Upper lobe of right lung (tissue), 1 donor: ENCODE measurements around the gene STX1A. TPM values are rescaled to one million over a fixed set of nuclear protein-coding genes. Genes with fewer than 3 reads are reported as not detected.

Experiments
- ATAC-seq: fragments of 200-7000 bp; cut with Tn5 transposase; one replicate; pipeline ENCODE4 v1.9.1; 2020; ENCODE audit warnings: mild to moderate bottlenecking, moderate library complexity
- DNase-seq: peaks from one replicate; pipeline ENCODE4 v3.0.0-alpha.2; 2020
- H3K27ac ChIP-seq: fragments of 200-600 bp; one replicate; pipeline ENCODE4 v1.8.0; 2022
- H3K27me3 ChIP-seq: fragments of 200-600 bp; one replicate; pipeline ENCODE4 v1.8.0; 2022; ENCODE audit warnings: mild to moderate bottlenecking
- H3K36me3 ChIP-seq: fragments of 200-600 bp; one replicate; pipeline ENCODE4 v1.8.0; 2022
- H3K4me1 ChIP-seq: fragments of 200-600 bp; one replicate; pipeline ENCODE4 v1.8.0; 2022
- H3K4me3 ChIP-seq: fragments of 200-600 bp; one replicate; pipeline ENCODE4 v1.8.0; 2022; ENCODE audit warnings: mild to moderate bottlenecking
- H3K9me3 ChIP-seq: fragments of 200-600 bp; one replicate; pipeline ENCODE4 v1.8.0; 2022
- intact Hi-C: fragments of 100-400 bp; cut with DNase I; formaldehyde crosslinking; loops from one replicate; pipeline ENCODE4 v1.11.0; 2022
- total RNA-seq: library from RNA; stranded (reverse); fragmentation: NEBNext Ultra II Directional; extraction: Animal tissue kit (Norgen Biotek cat#: 25700); gene quantifications from one replicate; pipeline ENCODE4 v1.2.1, GENCODE V29; 2021
- TF ChIP-seq, protein P1 (sequence below): fragments of 200-600 bp; IDR thresholded peaks from one replicate; pipeline ENCODE4 v1.8.0; 2022; ENCODE audit warnings: antibody characterized with exemption
- donor health status: DM: no; HTN: yes; CAD: no; lungs with severe emphysema.

The STX1A gene
- total RNA-seq, 1 donor from 2014 or later: 6.3 TPM

DNA sequence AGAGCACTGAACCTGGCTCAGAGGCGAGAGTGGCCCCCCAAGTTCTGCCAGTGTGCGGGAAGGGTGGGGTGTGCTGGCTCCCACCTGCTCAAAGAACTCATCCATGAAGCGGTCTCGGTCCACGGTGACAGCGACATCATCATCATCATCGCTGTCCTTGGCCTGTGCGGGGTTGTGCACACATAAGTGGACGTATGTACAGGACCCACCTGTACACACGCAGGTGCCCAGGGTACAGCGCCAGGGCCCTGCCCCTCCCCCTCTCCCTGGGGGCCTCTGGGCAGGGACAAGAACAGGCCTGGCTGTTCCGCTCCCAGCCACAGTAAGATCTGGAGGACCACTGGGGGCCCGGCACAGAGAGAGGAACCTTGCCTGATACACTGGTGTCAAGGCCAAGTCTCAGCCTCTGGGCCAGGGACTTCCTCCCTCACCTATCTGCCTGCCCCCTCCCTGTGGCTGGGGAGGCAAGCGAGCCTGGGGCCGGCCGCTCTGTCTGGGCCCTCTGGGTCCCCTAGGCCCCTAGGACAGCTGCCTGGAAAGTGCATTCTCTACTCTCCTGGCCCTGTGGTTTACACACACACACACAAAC lies 10.4 kb downstream of the STX1A start:
- Histone ChIP-seq H3K4me1 (no peaks in the 10 kb centered on the region), H3K4me3 (no peak overlapping the region), H3K9me3 (no peaks in the 10 kb centered on the region), H3K27ac (no peak overlapping the region), H3K36me3 (no peaks in the 10 kb centered on the region), H3K27me3 (no peaks in the 10 kb centered on the region)
- intact Hi-C loops: no loop called here
- ATAC-seq: no peak
- no peak for DNase-seq
- TF ChIP-seq, protein P1, sequence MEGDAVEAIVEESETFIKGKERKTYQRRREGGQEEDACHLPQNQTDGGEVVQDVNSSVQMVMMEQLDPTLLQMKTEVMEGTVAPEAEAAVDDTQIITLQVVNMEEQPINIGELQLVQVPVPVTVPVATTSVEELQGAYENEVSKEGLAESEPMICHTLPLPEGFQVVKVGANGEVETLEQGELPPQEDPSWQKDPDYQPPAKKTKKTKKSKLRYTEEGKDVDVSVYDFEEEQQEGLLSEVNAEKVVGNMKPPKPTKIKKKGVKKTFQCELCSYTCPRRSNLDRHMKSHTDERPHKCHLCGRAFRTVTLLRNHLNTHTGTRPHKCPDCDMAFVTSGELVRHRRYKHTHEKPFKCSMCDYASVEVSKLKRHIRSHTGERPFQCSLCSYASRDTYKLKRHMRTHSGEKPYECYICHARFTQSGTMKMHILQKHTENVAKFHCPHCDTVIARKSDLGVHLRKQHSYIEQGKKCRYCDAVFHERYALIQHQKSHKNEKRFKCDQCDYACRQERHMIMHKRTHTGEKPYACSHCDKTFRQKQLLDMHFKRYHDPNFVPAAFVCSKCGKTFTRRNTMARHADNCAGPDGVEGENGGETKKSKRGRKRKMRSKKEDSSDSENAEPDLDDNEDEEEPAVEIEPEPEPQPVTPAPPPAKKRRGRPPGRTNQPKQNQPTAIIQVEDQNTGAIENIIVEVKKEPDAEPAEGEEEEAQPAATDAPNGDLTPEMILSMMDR: no peak

DNA sequence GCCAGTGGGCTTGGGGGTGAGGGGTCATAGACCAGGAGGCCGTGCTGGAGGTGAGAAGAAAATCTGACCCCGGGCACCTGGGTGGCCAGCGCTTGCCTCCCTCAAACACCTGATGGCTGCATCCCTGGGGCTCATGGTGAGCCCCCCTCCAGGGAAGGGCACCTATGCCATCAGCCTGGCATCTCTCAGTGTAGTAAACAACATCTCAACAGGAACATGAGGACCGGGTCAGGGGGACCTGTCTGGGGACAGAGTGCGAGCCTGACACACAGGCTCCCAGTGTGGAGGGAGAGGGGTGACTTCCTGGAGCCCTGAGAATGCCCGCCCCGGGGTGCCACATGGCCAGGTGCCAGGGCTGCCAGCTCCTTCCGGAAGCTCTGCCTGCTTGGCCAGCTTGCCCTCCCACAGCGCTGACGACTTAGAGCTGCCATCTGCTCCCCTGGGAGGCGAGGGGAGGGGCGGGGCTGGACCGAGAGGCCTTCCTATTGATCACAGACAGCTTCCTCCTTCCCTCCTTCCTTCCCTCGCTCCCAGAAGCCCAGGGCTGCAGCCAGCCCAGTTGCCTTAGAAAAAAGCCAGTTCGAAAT lies 12.3 kb downstream of the STX1A start:
- intact Hi-C loops: no loop called here
- Histone ChIP-seq H3K4me1 (no peaks in the 10 kb centered on the region), H3K36me3 (no peaks in the 10 kb centered on the region), H3K27ac (no peak overlapping the region), H3K4me3 (no peak overlapping the region), H3K27me3 (no peaks in the 10 kb centered on the region), H3K9me3 (no peaks in the 10 kb centered on the region)
- TF ChIP-seq, protein P1: no peak
- ATAC-seq (peak; percentile 7), DNase-seq (peak; percentile 78)

DNA sequence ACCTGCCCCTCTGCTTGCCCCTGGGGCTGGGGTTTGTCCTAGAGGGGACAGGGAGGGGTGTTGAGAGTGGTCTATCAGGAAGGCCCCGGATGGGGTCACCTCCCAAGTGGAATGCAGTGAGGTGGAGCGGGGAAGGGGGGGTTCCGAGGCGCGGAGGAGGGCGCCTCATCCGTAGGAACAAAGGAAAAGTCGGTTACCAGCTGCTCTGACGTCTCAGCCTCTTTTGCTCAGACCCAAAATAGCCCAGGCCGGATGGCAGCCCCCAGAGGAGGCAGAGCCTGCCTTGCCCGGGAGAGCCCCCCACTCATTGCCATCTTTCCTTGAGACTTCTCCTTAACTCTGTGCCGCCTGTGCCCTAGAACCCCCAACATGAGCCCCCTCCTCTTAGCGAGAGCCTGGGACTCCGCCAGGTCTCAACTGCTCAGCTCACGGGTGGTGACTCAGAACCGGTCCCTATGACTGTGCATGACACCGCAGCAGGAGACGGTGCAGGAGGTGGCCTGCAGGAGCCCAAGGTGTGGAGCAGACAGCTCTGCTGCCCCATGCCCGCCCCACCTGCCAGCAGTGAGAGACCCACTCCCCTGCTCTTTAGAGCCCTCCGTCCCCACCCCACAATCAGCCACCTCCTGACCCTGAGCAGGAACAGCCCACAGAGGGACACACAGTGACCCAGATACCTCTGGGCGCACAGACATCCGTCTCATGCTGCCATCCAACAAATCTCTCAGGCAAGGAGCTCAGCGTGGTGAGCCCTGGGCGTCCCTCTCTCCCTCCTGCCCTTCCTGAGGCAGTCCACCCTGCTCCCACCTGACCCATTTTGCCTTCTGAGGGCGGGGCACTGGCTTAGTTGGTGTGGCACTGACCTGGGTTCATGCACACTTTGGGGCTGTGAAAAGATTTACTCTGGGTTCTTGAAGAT lies 13.1 kb downstream of the STX1A start:
- DNase-seq (no peak), ATAC-seq (no peak)
- Histone ChIP-seq H3K36me3 (no peaks in the 10 kb centered on the region), H3K27ac (no peak overlapping the region), H3K4me1 (no peaks in the 10 kb centered on the region), H3K4me3 (no peak overlapping the region), H3K27me3 (no peaks in the 10 kb centered on the region), H3K9me3 (no peaks in the 10 kb centered on the region)
- TF ChIP-seq, protein P1: no peak
- intact Hi-C loops: no loop called here

DNA sequence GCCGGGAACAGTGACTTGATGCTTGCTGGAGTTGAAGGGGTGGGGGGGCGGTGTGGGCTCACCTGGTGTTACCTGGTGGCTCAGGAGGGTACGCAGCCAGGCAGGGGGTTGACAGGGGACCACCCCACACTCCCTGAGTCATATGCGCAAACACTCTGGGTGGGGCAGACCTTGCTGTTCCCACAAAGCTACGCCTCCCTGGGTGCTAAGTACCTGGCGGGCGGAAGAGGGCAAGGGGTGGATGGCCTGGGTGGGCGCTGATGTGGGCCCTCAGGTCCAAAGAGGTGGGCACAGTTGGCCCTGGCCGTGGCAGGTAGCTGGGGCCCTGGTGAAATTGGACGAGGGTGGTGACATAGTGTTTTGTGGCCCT lies 13.9 kb downstream of the STX1A start:
- no peak overlapping the region for H3K27ac ChIP-seq
- no peak for DNase-seq
- intact Hi-C loops: no loop called here
- no peak overlapping the region for H3K4me3 ChIP-seq
- no peaks in the 10 kb centered on the region for H3K9me3 ChIP-seq
- no peaks in the 10 kb centered on the region for H3K4me1 ChIP-seq
- ATAC-seq: no peak
- no peaks in the 10 kb centered on the region for H3K27me3 ChIP-seq
- TF ChIP-seq, protein P1: no peak
- no peaks in the 10 kb centered on the region for H3K36me3 ChIP-seq

DNA sequence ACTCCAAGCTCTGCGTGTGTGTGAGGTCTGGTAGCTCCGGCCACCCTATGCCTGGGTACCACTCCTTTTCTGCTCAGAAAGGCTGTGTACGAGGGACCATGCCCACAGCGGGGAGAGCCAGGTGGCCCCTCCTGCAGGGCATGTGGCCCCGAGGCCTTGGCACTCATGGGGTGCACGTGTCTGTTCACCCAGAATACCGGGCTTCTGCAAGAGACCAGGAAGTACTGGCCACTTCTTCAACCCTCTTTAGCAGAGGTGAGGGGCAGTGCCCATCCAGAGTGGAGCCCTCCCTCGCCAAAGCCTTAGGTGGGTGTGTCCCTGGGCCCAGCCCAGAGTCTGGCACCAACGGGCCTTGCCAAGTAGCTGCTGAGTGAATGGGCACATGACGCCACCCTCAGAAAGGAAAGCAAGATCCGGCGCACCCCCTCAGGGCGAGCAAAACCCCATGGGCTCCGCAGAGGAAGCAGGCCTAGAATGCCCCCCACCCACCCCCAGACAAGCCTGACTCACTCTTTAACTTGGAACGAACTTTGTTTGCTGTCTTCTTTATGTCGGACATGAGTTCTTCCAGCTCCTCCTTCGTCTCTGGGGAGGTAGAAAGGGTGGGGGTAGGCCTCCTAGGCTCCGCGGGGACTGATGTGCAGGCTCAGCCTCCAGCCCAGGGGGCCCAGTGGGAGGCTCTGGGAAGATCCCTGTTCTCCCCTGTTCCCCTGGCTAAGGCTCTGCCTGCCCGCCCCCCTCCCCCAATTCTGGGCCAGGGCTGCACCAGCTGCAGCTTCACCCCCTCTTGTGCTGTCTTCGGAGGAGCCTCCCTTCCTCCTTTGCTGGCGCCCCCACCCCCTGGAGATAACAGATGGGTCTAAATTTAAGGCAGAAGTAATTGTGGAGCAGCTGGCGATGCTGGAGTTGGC lies 14.6 kb downstream of the STX1A start:
- H3K36me3 ChIP-seq: no peaks in the 10 kb centered on the region
- no peak overlapping the region for H3K4me3 ChIP-seq
- intact Hi-C loops: no loop called here
- H3K27ac ChIP-seq: no peak overlapping the region
- H3K27me3 ChIP-seq: no peaks in the 10 kb centered on the region
- no peaks in the 10 kb centered on the region for H3K4me1 ChIP-seq
- no peaks in the 10 kb centered on the region for H3K9me3 ChIP-seq
- DNase-seq (peak; percentile 80), ATAC-seq (peak; percentile 64)
- TF ChIP-seq, protein P1: no peak
